Lower leg skin (tissue), 3 donors: ENCODE measurements around the gene ACOXL.

Source experiments
- CTCF ChIP-seq, 3 donors: fragments of 450-650 bp; IDR thresholded peaks; one replicate each; pipeline ENCODE4 v1.5.1; 2016; ENCODE audit warnings: antibody characterized with exemption in 3 of 3, mild to moderate bottlenecking in 3 of 3, moderate library complexity in 2 of 3
- POLR2A ChIP-seq, 2 donors: fragments of 450-650 bp; IDR thresholded peaks; one replicate each; pipeline ENCODE4 v1.6.1; 2016 to 2017; ENCODE audit warnings: antibody characterized with exemption in 2 of 2, mild to moderate bottlenecking in 1 of 2, moderate library complexity in 1 of 2

- no peak for TF ChIP-seq CTCF (IDR thresholded peaks at IDR 0.05)
- no peak for TF ChIP-seq POLR2A (IDR thresholded peaks at IDR 0.05)
These were observed 122.1 kb downstream of the ACOXL start for GRCh38 chr2:110854355-110855081.
